Activated naive CD4-positive, alpha-beta T cell treated with anti-CD3 and anti-CD28 coated beads, Interleukin-2, amount 50 U/mL, for 72 hours (primary cell): ENCODE results near the gene OVCH1. TPM values are rescaled to one million over a fixed set of nuclear protein-coding genes. Genes with fewer than 3 reads are reported as not detected.
"Not testable (repeated sequence)": the region's sequence is repeated elsewhere in the genome, so short reads cannot be mapped to it uniquely, and the experiment has no call there.

Experiments
- ATAC-seq, 2 donors: fragments of 150-1000 bp; cut with Tn5 transposase; 2 replicates each; pipeline ENCODE4 v1.10.0; 2021; ENCODE audit warnings: mild to moderate bottlenecking in 2 of 2, moderate library complexity in 2 of 2
- DNase-seq, 2 donors: peaks; one replicate each; pipeline ENCODE4 v3.0.0; 2021 to 2022; ENCODE audit warnings: low spot score in 2 of 2
- H3K27ac Mint-ChIP-seq, 2 donors: one replicate each; pipeline ENCODE4 v1.8.0; 2022; ENCODE audit warnings: mild to moderate bottlenecking in 2 of 2, mixed read lengths in 2 of 2
- H3K36me3 Mint-ChIP-seq, 2 donors: one replicate each; pipeline ENCODE4 v1.8.0; 2022; ENCODE audit warnings: mixed read lengths in 2 of 2
- H3K9me3 Mint-ChIP-seq, 2 donors: one replicate each; pipeline ENCODE4 v1.8.0; 2022; ENCODE audit warnings: mixed read lengths in 2 of 2
- total RNA-seq, 2 donors: library from RNA; stranded (reverse); gene quantifications; one replicate each; pipeline ENCODE4 v1.2.3, GENCODE V29; 2022

The OVCH1 gene
- total RNA-seq, 2 donors from 2014 or later, result not detected

DNA sequence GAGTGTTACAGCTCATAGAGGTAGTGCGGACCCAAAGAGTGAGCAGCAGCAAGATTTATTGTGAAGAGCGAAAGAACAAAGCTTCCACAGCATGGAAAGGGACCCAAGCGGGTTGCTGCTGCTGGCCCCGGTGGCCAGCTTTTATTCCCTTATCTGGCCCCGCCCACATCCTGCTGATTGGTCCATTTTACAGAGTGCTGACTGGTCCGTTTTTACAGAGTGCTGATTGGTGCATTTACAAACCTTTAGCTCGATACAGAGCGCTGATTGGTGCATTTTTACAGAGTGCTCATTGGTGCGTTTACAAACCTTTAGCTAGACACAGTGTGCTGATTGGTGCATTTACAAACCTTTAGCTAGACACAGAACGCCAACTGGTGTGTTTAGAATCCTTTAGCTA, 60.7 kb downstream of the OVCH1 start:
- not testable (repeated sequence) for H3K9me3 Mint-ChIP-seq, H3K36me3 Mint-ChIP-seq, DNase-seq, ATAC-seq, H3K27ac Mint-ChIP-seq

- H3K9me3 Mint-ChIP-seq, result no peaks in the 10 kb centered on the region
- ATAC-seq, result no peak
- H3K36me3 Mint-ChIP-seq, result no peaks in the 10 kb centered on the region
- DNase-seq, result no peak
- no peak overlapping the region for H3K27ac Mint-ChIP-seq
These were observed 66.0 kb downstream of the OVCH1 start for GRCh38 chr12:29431513-29431912.

GRCh38 chr12:29430716-29431044, 66.8 kb downstream of the OVCH1 start:
- Mint-ChIP-seq H3K36me3 (no peaks in the 10 kb centered on the region), H3K9me3 (no peaks in the 10 kb centered on the region), H3K27ac (no peak overlapping the region)
- ATAC-seq, result no peak
- DNase-seq, result no peak

DNA sequence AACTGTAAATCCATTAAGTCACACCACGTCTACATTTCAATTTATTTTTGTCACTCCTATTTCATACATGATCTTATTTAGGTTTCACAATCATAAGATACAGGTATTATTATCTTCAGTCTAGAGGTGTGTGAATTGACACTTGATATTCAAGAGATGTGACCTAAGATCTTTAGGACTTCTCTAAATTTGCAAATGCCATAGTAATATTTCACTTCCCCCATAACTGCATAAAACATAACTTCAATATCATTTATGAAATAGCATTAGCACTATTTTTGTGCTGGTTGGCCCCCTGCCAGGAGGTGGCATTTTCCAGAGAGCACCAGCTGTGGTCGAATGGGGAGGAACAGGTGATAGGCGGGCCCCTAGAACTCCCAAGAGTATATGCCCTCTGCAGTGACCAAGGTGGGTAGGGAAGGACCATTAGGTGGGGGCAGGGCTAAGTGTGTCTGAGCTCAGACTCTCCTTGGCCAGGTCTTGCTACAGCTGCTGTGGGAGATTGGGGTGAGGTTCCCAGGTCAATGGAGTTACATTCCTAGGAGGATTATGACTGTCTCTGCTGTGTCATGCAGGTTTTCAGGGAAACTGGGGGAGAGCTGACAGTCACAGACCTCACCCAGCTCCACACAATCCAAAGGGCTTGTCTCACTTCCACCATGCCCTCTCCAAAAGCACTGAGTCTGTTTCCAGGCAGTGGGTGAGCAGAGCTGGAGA, 67.3 kb downstream of the OVCH1 start:
- no peak overlapping the region for H3K27ac Mint-ChIP-seq
- no peaks in the 10 kb centered on the region for H3K9me3 Mint-ChIP-seq
- no peaks in the 10 kb centered on the region for H3K36me3 Mint-ChIP-seq
- no peak for DNase-seq
- ATAC-seq, result no peak

- peaks cover 0 to 2% of the 10 kb centered on the region in 2 donors for H3K9me3 Mint-ChIP-seq
- peak; percentile 72 to 92 for ATAC-seq
- DNase-seq, result no peak
- H3K27ac Mint-ChIP-seq, result no peak overlapping the region
- H3K36me3 Mint-ChIP-seq, result peaks cover 0 to 3% of the 10 kb centered on the region in 2 donors
These were observed 68.9 kb downstream of the OVCH1 start for GRCh38 chr12:29428633-29429032.

DNA sequence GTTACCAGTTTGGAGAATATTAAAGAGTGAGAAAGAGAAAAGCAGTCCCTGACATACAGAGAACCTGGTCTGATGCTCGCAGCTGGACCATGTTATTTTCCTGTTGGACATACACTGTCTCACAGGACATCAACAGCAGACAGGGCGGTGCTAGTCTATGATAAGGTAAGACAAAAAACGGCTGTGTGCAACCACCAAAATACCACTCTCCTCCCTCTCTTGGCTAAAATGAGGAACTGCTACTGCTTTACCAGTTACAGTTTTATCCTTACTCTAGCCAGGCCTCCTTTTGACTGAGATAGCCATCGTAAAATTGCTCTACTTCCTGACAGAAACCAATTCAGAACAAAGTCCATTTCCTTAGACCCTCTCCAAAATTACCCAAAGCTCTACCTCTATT, 69.5 kb downstream of the OVCH1 start:
- H3K9me3 Mint-ChIP-seq, result peaks cover 0 to 4% of the 10 kb centered on the region in 2 donors
- H3K36me3 Mint-ChIP-seq, result peaks cover 0 to 6% of the 10 kb centered on the region in 2 donors
- ATAC-seq (peak in 1 of 2 donors; percentile 49), DNase-seq (no peak)
- H3K27ac Mint-ChIP-seq, result no peak overlapping the region

DNA sequence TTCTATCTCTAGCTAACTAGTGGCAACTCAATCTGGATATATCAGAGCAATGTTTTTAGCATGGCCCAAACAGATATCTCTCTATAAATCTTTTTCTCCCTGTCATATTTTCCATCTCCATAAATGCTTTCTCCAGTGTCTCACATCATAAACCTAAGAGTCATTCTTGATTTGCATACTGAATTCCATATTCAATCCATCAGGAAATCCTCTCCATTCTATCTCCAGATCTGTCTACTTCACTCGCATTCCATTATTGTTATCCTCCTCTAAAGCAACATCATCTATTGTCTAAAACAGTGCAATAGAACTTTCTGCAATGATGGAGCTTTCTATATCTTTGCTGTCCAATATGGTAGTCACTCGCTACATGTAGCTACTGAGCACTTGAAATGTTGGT, 71.0 kb downstream of the OVCH1 start:
- Mint-ChIP-seq H3K9me3 (peaks cover 0 to 4% of the 10 kb centered on the region in 2 donors), H3K27ac (no peak overlapping the region), H3K36me3 (peaks cover 0 to 6% of the 10 kb centered on the region in 2 donors)
- ATAC-seq, result no peak
- no peak for DNase-seq

GRCh38 chr12:29425722-29426121, 71.8 kb downstream of the OVCH1 start:
- Mint-ChIP-seq H3K27ac (no peak overlapping the region), H3K36me3 (peaks cover 0 to 6% of the 10 kb centered on the region in 2 donors), H3K9me3 (peaks cover 0 to 4% of the 10 kb centered on the region in 2 donors)
- no peak for DNase-seq
- ATAC-seq, result no peak

DNA sequence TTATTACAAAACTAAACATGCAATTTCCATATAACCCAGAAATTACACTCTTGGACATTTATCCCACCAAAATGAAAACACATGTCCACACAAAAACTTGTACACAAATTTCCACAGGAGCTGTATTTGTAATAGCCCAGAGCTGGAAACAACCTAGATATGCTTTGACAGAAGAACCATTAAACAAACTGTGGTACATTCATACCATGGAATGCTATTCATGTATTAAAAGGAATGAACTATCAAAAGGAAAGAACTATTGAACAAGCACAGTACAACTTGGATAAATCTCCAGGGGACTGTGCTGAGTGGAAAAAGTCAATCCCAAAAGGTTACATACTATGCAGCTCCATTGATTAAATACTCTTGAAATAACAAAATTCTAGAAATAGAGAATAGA, 80.7 kb downstream of the OVCH1 start:
- H3K36me3 Mint-ChIP-seq, result peaks cover 0 to 8% of the 10 kb centered on the region in 2 donors
- no peak overlapping the region for H3K27ac Mint-ChIP-seq
- no peak for ATAC-seq
- H3K9me3 Mint-ChIP-seq, result no peaks in the 10 kb centered on the region
- no peak for DNase-seq

GRCh38 chr12:29415111-29415510, 82.4 kb downstream of the OVCH1 start:
- ATAC-seq, result no peak
- H3K27ac Mint-ChIP-seq, result no peak overlapping the region
- no peak for DNase-seq
- H3K9me3 Mint-ChIP-seq, result peaks cover 0 to 6% of the 10 kb centered on the region in 2 donors
- H3K36me3 Mint-ChIP-seq, result peaks cover 0 to 13% of the 10 kb centered on the region in 2 donors

- no peak for ATAC-seq
- peaks cover 0 to 14% of the 10 kb centered on the region in 2 donors for H3K36me3 Mint-ChIP-seq
- peaks cover 4 to 6% of the 10 kb centered on the region in 2 donors for H3K9me3 Mint-ChIP-seq
- no peak for DNase-seq
- no peak overlapping the region for H3K27ac Mint-ChIP-seq
These were observed 83.1 kb downstream of the OVCH1 start for GRCh38 chr12:29414368-29414767.

DNA sequence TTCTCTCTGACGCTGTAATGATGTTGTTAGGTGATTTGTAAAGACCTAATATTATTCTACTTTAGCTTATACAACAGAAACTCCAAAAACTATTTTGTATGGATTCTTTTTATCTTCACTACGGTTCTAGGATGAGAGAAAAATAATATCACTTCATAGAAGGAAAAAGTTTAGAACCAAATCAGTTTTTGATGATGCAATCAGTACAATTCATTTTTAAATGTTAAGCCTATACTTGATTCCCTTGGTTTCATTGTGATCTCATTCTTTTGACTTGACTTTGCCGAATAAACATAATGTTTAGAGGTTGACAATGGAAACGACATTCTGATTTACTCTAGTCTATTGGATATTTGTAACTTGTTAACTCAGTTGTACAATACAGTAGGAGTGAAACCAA, 91.9 kb downstream of the OVCH1 start:
- Mint-ChIP-seq H3K36me3 (peaks cover 0 to 7% of the 10 kb centered on the region in 2 donors), H3K9me3 (peaks cover under 1 to 7% of the 10 kb centered on the region in 2 donors), H3K27ac (no peak overlapping the region)
- DNase-seq (no peak), ATAC-seq (no peak)

DNA sequence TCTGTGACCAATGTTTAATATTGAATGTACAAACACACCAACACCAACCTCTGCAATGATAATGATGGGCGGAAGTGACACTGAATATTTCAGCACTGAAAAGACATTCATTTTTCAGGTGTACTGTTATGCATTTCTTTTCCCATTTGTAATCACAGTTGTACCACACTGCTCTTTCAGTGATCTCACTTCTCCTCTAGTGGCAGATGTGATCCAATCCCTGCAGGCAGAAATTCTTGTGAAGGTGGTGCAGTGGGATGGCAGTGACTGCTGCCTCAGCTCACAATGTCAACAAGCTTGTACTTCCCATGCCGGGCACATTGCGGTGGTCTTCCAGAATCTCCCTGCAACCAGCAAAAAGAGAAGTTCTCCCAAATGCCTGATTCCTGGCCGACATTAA, 93.5 kb downstream of the OVCH1 start:
- no peak for ATAC-seq
- Mint-ChIP-seq H3K36me3 (no peaks in the 10 kb centered on the region), H3K9me3 (no peaks in the 10 kb centered on the region), H3K27ac (no peak overlapping the region)
- DNase-seq, result no peak

- DNase-seq (no peak), ATAC-seq (no peak)
- Mint-ChIP-seq H3K27ac (no peak overlapping the region), H3K36me3 (no peaks in the 10 kb centered on the region), H3K9me3 (no peaks in the 10 kb centered on the region)
These were observed 95.0 kb downstream of the OVCH1 start for GRCh38 chr12:29402437-29402836.

DNA sequence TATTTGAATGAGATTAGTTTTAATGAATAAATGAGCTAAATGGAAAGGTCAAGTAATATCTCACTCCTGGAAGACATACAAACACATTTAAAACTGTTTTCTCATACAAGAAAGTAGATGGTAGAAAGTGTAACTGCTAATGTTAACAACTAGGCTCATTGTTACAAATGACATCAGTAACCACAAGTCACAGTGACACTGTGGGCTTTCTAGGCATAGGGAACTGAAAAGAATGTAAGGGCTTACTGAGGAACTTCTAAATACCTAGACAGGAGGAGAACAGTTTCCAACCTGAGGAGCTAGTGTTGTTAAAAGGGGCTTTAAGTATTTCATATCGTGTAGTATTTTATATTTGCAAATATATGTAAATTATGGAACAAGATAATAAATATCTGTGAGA, 99.0 kb downstream of the OVCH1 start:
- no peak overlapping the region for H3K27ac Mint-ChIP-seq
- ATAC-seq, result no peak
- no peaks in the 10 kb centered on the region for H3K36me3 Mint-ChIP-seq
- no peak for DNase-seq
- H3K9me3 Mint-ChIP-seq, result no peaks in the 10 kb centered on the region

- no peak overlapping the region for H3K27ac Mint-ChIP-seq
- ATAC-seq (no peak), DNase-seq (no peak)
- H3K9me3 Mint-ChIP-seq, result no peaks in the 10 kb centered on the region
- no peaks in the 10 kb centered on the region for H3K36me3 Mint-ChIP-seq
These were observed 100.7 kb downstream of the OVCH1 start for GRCh38 chr12:29396774-29397173.

- ATAC-seq (no peak), DNase-seq (no peak)
- Mint-ChIP-seq H3K36me3 (peaks cover 6 to 12% of the 10 kb centered on the region in 2 donors), H3K27ac (no peak overlapping the region), H3K9me3 (peaks cover 0 to 6% of the 10 kb centered on the region in 2 donors)
These were observed 102.1 kb downstream of the OVCH1 start for GRCh38 chr12:29395356-29395755.

DNA sequence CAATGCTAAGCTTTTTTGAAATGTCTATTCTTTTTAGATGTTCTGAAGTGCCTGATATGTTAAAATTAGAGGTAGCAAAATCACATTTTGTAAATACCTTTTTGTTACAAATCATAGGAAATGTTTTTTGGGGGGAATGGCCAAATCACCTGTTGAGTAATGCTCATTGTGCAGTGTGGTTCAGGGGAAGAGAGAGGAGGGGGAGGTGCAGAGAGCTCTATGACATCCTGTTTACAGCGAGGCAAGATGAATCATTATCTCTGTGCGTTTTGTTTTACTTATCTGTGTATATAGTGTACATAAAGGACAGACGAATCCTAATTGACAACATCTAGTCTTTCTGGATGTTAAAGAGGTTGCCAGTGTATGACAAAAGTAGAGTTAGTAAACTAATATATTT, 107.1 kb downstream of the OVCH1 start:
- ATAC-seq (peak; percentile 80), DNase-seq (peak in 1 of 2 donors; percentile 24)
- not testable (repeated sequence) for H3K9me3 Mint-ChIP-seq
- peak overlapping the region; percentile 86 to 89 for H3K27ac Mint-ChIP-seq
- peaks cover 6 to 17% of the 10 kb centered on the region in 2 donors for H3K36me3 Mint-ChIP-seq
